GM21576 (cell line): ENCODE results near the gene SRGAP2C.
"Not testable (repeated sequence)": the region's sequence is repeated elsewhere in the genome, so short reads cannot be mapped to it uniquely, and the experiment has no call there.

ENCODE experiments used
- ATAC-seq: cut with Tn5 transposase; IDR thresholded peaks from one replicate; pipeline ENCODE4 v1.9.1; 2021; ENCODE audit warnings: mild to moderate bottlenecking, moderate library complexity; ENCODE audit not compliant: unreplicated experiment

SRGAP2C gene

GRCh38 chr1:121226295-121226904, 41.6 kb downstream of the SRGAP2C start:
- not testable (repeated sequence) for ATAC-seq

GRCh38 chr1:121226925-121227324, 42.1 kb downstream of the SRGAP2C start:
- not testable (repeated sequence) for ATAC-seq

- ATAC-seq, result not testable (repeated sequence)
Observed at GRCh38 chr1:121227544-121228330, 43.0 kb downstream of the SRGAP2C start.

- not testable (repeated sequence) for ATAC-seq
Observed at GRCh38 chr1:121230636-121231035, 45.9 kb downstream of the SRGAP2C start.

- ATAC-seq, result peak; percentile 84
Observed at GRCh38 chr1:121232445-121233125, 47.8 kb downstream of the SRGAP2C start.

- not testable (repeated sequence) for ATAC-seq
Observed at GRCh38 chr1:121234090-121234759, 49.5 kb downstream of the SRGAP2C start.

GRCh38 chr1:121238384-121238783, 53.6 kb downstream of the SRGAP2C start:
- ATAC-seq, result peak; percentile 73

- ATAC-seq, result not testable (repeated sequence)
Observed at GRCh38 chr1:121243913-121244312, 59.1 kb downstream of the SRGAP2C start.

- not testable (repeated sequence) for ATAC-seq
Observed at GRCh38 chr1:121246399-121246798, 61.6 kb downstream of the SRGAP2C start.

GRCh38 chr1:121252656-121253055, 67.9 kb downstream of the SRGAP2C start:
- ATAC-seq, result not testable (repeated sequence)

- ATAC-seq, result not testable (repeated sequence)
Observed at GRCh38 chr1:121254618-121255017, 69.8 kb downstream of the SRGAP2C start.

- not testable (repeated sequence) for ATAC-seq
Observed at GRCh38 chr1:121257632-121258031, 72.9 kb downstream of the SRGAP2C start.

GRCh38 chr1:121258134-121258533, 73.4 kb downstream of the SRGAP2C start:
- ATAC-seq, result not testable (repeated sequence)

- ATAC-seq, result not testable (repeated sequence)
Observed at GRCh38 chr1:121260205-121260604, 75.4 kb downstream of the SRGAP2C start.

- not testable (repeated sequence) for ATAC-seq
Observed at GRCh38 chr1:121262163-121262562, 77.4 kb downstream of the SRGAP2C start.

GRCh38 chr1:121263789-121264244, 79.0 kb downstream of the SRGAP2C start:
- ATAC-seq, result peak; percentile 70

GRCh38 chr1:121267072-121267471, 82.3 kb downstream of the SRGAP2C start:
- not testable (repeated sequence) for ATAC-seq

GRCh38 chr1:121269309-121269708, 84.5 kb downstream of the SRGAP2C start:
- not testable (repeated sequence) for ATAC-seq

- ATAC-seq, result not testable (repeated sequence)
Observed at GRCh38 chr1:121269973-121270372, 85.2 kb downstream of the SRGAP2C start.

GRCh38 chr1:121271143-121271715, 86.5 kb downstream of the SRGAP2C start:
- peak; percentile 43 for ATAC-seq
